Measurements from ENCODE around the gene HLA-A.

Gene HLA-A

GRCh38 chr6:29981211-29981812 is 39.0 kb downstream of the HLA-A start:
- H3K27ac ChIP-seq: no peak overlapping the region
- TF ChIP-seq CTCF (conservative IDR thresholded peaks at IDR 0.05): no peak

- no peak for TF ChIP-seq CTCF (conservative IDR thresholded peaks at IDR 0.05)
- no peak overlapping the region for H3K27ac ChIP-seq
Observed at GRCh38 chr6:29982097-29982496, 39.8 kb downstream of the HLA-A start.

- no peak overlapping the region for H3K27ac ChIP-seq
- TF ChIP-seq CTCF (conservative IDR thresholded peaks at IDR 0.05): no peak
Observed at GRCh38 chr6:29984232-29984631, 41.9 kb downstream of the HLA-A start.

GRCh38 chr6:29984992-29985391 is 42.7 kb downstream of the HLA-A start:
- TF ChIP-seq CTCF (conservative IDR thresholded peaks at IDR 0.05): no peak
- H3K27ac ChIP-seq: no peak overlapping the region

GRCh38 chr6:29986179-29986781 is 43.9 kb downstream of the HLA-A start:
- TF ChIP-seq CTCF (conservative IDR thresholded peaks at IDR 0.05): no peak
- no peak overlapping the region for H3K27ac ChIP-seq

- TF ChIP-seq CTCF (conservative IDR thresholded peaks at IDR 0.05): no peak
- H3K27ac ChIP-seq: no peak overlapping the region
Observed at GRCh38 chr6:29989211-29989610, 46.9 kb downstream of the HLA-A start.

GRCh38 chr6:29990931-29991330 is 48.6 kb downstream of the HLA-A start:
- H3K27ac ChIP-seq: no peak overlapping the region
- TF ChIP-seq CTCF (conservative IDR thresholded peaks at IDR 0.05): no peak
